Stimulated activated CD8-positive, alpha-beta memory T cell treated with anti-CD3 and anti-CD28 coated beads, Interleukin-4, amount 100 ng/mL, for 48 hours (primary cell): ENCODE measurements around the gene PDE10A.
"Not testable (repeated sequence)": the region's sequence is repeated elsewhere in the genome, so short reads cannot be mapped to it uniquely, and the experiment has no call there.

ENCODE experiments used
- DNase-seq: peaks from one replicate; pipeline ENCODE4 v3.0.0-alpha.2; 2020

PDE10A gene

DNA sequence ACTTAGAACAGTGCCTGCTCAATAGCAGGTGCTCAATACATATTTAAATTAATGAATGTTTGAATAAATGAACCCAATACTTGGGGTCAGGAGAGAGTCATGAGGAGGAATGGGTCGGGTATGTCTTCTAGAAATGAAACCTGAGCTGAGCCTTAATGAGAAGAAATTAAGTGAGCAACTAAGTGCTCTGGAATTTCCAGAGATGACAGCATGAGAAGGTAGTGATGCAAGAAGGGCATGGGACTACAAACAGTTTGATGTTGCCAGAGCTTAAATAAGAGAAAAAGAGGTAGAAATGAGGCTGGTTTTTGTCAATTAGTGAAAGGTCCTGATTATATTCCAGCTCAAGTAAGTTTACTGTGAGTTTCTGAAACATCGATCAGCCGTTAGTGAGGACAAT lies 82.9 kb downstream of the PDE10A start:
- no peak for DNase-seq

DNA sequence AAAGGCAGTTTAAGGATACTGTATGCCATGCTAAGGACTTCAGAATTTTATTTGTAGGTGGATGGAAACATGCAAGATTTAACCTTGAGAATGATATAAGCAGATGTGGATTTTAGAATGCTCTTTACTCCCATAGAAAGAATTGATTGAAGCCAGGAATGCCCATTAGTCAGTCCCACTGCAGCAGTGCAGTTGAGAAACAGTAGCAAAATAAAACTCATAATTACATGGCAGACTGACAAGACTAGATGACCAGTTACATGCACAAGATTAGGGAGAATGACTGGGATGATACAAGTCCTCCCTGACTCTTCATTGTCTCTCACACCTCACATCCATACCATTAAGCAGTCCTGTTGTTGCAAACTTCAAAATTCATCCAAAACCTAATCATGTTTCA lies 83.9 kb downstream of the PDE10A start:
- DNase-seq: no peak

DNA sequence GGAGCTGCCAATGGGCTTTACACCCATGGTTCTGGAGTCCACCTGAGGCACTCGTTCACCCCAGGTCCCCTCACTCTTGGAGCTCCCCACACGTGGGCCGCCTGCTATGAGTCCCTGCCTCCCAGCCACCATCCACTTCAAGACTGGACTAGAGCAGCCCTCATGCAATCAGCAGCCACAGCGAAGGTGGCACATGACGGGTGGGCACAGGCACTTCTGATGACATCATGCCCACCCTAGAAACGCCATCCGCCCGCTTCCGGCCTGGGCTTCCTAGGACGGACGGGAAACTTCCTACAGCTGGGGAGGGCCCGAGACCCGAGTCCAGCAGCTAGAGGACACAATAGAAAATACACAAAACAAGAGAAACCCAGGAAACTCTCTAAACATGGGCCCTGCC lies 85.5 kb downstream of the PDE10A start:
- no peak for DNase-seq

DNA sequence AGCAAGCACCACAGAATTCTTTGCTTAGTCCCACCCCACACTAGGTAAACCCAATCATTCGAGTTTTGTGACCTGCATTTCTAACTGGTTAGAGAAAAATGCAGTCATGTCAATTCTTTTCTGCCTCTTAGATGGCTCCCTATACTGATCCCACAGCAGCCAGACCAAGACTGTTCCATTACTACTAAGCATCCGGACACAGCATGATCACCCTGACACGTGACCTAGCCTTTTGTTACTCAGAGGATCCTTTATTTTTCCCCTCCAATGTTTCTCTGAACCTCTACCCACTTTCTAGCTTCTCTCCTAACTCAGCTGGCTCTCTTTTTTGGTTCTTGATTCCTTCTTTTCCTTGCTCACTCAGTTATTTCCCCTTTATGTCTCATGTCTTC lies 87.9 kb downstream of the PDE10A start:
- DNase-seq: no peak

DNA sequence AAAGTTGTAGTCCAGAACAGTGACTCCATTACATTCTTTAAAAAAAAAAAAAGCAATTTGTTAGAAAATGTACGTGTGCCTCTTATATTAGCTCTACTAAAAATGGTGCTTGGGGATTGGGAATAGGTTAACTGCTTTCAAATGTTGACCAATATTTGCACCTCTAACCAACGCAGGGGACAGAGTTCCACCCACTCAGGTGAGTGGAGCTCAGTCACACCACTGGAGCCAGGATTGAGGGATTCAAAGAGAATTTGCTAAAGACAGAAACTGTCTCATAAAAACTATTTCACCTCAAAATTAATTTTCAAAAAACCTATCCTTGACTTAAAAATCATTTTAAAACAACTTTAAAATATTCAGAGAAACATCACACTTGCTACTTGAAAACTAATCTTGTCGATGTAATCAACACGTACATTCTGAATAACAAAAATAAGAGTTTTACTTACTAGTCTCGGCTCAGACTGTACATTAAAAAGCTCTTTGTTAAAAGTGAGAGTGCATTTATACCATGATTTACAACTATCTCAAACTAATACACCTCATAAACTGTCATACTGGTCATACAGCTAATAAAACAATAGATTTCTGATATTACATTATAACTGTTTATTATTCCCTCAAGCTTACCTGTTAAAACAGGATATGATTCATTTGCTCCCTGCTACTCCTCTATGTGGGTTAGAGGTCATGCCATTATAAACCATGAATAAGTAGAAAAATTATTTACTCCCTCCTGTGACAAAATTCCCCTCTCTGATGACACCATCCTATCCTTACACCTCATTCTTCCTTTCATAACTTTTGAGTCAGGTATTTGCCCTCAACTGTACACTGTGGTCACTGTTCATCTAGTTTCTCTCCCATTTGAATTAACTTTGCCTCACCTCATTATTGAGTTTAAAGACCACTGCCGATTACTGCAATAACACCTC lies 88.6 kb downstream of the PDE10A start:
- DNase-seq: no peak

DNA sequence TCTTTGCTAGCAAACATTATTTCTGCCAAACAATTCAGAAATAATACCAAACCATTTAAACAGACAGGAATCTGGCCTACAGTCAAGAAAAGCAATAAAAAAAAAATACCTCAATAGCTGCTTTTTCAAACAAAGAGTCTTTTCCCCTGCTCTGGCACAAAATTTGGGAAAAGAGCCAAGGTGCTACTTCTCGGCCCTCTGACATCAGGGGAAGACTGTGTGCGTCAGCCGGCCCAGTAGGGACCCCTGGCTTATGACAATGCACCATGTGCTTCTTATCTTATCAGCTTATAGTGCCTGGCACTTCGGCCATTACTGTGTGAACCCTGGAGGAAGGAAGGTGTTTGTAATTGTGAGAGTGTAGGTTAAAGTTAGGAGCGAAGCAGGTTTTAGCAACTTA lies 89.4 kb downstream of the PDE10A start:
- DNase-seq: no peak

DNA sequence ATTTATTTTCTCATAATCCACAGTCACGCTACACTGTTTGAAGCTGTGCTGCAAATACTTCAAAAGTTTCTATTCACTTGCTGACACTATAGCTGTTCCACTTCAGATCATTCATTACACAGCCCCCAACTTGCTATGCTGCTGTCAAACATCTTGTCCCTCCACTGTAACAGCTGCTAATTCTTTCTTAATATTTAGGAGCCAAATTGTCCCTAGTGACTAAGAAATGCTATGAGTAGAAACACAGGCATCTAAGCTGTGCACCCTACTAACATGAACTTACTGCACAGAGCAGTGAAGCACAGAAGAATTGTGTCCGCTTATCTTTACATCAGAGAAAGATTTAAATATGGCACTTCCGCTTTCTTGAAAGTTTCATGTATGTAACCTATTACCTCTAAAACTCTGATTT lies 91.3 kb downstream of the PDE10A start:
- DNase-seq: no peak

DNA sequence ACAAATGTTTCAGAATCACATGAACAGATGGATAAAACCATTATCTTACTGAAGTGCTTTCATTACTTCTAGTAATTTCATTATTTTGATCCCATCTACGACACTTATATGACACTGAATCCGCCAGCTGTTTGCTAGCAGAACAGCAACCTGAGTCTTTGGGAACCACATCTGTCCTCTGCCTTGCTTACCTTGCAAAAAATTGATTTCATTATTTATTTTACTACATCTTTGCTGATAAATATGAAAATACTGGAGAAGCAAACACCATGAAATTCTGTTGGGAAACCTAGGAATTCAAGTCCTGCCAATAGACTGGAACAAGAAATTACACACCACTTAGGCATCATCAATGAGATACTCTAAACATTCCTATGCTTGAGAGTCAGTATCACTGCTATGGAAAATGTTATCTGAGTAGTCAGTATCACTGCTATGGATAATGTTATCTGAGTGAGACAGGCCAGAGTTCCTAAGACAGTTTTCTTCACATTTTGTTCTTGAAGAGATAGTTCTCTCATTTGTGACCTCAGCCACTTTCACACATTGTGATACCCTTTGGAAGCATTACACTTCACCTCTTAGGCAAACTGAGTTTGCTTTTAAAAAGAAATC lies 91.9 kb downstream of the PDE10A start:
- DNase-seq: no peak

DNA sequence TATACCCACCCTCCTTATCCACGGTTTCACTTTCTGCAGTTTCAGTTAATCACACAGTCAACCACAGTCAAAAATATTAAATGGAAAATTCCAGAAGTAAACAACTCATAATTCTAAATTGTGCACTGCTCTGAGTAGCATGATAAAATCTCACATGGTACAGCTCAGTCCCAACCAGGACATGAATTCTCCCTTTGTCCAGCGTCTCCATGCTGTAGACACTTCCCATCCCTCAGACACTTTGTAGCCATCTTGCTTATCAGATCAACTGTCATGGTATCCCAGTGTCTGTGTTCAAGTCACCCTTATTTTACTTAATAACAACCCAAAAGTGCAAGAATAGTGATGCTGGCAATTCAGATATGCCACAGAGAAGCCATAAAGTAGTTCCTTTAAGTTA lies 94.7 kb downstream of the PDE10A start:
- no peak for DNase-seq

DNA sequence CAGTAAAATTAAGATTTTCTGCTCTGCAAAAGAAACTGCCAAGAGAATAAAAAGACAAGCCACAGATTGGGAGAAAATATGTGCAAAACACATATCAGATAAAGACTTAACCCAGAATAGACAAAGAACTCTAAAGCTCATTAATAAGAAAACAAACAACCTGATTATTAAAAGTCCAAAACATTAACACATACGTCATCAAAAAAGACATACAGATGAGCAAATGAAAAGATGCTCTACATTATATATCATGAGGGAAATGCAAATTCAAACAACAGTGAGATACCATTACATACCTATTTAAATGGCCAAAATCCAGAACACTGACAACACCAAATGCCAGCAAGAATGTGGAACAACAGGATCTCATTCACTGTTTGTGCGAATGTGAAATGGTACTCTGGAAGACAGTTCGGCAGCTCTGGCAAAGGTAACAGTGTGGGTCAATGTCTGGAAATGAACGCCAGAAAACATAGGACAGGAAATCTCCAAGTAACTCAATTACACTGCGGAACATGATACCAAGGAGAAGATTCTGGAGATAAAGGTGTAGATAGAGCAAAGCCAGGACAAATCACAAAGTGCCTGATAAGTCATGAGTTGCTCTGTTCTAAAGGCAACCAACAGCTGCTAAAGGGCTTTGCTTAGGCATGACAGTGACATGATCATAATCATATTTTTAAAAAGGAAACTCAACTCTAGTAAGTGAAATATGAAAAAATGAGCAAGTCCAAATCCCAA lies 96.8 kb downstream of the PDE10A start:
- DNase-seq: no peak

DNA sequence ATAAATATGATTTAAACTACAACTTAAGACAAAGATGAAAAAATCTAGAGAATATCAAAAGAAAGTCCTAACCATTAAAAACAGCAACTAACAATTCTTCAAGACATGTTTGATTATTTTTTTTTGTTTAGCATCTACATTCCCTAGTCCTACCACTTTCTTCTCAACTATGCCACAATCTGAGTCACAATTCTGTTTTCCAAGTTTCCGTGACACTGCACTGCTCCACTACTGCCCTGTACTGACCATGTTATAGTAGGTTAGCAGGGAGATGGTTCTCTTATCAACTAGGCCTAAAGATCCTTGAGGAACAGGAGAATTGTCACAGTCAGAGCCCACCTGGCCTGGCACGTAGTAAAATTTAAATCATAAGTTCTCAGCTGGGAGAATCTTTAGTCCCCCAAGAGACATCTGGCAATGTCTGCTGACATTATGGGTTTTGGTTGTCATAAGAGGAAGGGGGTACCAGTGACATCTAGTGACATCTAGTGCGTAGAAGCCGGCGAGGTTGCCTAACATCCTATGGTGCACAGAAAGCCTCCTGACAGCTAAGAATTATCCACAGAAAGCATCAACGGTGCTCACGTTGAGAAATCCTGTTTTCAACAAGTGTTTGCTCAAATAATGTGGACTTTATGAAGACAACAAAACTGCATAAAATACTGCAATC lies 100.5 kb downstream of the PDE10A start:
- DNase-seq: no peak

DNA sequence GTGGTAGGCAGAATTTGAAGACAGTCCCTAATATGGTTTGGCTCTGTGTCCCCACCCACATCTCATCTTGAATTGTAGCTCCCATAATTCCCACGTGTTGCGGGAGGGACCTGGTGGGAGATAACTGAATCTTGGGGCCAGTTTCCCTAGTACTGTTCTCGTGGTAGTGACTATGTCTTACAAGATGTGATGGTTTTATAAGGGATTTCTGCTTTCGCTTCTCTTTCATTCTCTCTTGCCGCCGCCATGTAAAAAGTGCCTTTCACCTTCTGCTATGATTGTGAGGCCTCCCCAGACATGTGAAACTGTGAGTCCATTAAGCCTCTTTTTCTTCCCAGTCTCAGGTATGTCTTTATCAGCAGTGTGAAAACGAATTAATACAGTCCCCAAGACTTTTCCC lies 103.4 kb downstream of the PDE10A start:
- DNase-seq: no peak

DNA sequence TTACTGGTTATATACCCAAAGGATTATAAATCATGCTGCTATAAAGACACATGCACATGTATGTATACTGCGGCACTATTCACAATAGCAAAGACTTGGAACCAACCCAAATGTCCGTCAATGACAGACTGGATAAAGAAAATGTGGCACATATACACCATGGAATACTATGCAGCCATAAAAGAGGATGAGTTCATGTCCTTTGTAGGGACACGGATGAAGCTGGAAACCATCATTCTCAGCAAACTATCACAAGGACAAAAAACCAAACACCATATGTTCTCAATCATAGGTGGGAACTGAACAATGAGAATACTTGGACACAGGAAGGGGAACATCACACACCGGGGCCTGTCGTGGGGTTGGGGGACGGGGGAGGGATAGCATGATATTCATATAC lies 104.9 kb downstream of the PDE10A start:
- DNase-seq: not testable (repeated sequence)

DNA sequence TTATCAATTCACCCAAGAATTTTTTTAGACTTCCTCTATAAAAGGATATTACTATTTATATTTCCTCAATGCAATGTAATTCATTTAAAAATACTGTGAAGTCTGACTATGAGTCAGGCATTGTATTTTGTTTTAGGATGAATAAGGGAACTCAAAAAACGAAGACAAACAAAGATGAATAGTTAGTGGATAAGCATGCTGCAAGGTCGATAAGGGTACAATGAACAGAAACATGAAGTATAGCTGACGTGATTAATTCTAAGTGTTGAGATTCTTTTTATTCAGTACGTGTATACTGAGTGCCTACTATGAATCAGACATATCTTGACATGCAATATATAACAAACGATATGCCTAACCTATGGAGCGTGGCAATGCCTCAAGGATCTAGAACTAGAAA lies 105.4 kb downstream of the PDE10A start:
- DNase-seq: no peak

DNA sequence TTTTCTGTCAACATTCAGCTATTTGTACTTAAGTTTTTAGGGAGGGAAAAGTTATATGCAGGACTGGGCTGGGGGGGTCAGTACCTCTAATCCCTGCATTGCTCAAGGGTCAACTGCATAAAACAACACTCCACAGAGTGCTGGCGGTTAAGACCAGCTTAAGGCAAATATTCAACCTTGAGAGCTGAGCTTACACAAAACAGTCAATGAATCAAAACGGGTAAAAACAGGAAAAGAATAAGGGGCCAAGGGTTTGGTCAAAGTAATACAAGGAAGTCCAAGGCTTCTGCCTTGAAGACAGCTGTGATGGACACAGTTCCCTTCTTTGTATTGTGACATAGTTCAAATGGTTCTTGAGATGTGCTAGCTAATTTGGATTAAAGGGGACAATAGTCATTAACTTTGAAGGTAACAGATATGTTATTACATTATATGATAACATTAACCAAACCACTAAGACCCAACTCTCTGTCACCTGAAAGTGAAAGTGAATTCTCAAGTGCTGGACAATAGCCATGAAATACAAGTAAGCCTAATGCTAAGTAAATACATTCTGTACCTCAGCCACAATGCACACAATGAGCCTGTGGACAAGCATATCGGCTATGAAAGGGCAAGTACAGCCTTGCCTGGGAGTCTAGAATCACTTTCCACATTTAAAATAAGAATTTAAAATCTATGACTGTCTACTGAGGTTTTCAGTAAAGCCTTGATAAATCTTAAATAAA lies 106.8 kb downstream of the PDE10A start:
- DNase-seq: no peak

DNA sequence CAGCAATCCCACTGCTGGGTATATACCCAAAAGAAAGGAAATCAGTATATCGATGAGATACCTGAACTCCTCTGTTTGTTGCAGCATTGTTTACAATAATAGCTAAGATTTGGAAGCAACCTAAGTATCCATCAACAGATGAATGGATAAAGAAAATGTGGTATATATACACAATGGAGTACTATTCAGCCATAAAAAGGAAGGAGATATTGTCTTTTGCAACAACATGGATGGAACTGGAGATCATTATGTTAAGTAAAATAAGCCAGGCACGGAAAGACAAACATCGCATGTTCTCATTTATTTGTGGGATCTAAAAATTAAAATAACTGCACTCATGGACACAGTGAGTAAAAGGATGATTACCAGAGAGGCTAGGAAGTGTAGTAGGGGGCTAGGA lies 108.4 kb downstream of the PDE10A start:
- not testable (repeated sequence) for DNase-seq

DNA sequence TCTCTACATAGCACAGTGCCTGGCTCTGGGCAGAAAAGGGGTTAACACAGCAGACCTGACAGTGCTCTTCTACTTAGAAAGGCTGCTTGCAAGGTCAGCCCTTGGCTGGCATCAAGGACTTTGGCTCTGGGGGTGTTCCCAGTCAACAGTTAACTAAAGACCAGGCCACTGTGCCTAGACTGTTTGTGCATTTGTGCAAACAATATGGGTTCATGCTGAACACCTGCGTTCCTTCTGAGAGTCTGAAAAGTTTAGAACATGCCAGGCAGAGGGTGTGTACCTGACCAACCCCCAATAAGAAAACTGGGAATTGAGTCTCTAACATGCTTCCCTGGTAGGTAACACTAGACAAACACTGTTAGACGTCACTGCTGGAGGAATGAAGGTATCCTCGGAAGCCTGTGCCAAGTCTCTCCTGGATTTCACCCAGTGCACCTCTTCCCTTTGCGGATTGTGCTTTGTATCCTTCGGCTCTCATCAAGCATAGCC lies 110.7 kb downstream of the PDE10A start:
- DNase-seq: no peak

DNA sequence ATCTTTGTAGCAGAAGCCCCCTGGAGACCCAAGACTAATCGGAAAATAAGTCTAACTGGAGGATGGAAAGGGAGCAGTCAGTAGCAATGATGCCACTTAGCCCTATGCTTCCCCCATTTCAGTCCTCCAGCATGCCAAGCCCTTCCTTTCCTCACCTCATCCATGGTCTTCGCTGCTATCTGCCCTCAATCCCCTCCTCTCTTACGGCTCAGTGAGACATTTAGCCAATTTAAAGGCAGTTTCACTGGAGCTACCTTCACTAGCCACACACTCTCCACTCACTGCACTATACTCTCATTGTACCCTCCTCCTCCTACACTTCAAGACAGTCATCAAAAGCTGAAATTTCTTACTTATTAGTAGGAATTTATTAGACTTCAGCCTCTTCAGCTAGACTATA lies 111.2 kb downstream of the PDE10A start:
- DNase-seq: no peak

DNA sequence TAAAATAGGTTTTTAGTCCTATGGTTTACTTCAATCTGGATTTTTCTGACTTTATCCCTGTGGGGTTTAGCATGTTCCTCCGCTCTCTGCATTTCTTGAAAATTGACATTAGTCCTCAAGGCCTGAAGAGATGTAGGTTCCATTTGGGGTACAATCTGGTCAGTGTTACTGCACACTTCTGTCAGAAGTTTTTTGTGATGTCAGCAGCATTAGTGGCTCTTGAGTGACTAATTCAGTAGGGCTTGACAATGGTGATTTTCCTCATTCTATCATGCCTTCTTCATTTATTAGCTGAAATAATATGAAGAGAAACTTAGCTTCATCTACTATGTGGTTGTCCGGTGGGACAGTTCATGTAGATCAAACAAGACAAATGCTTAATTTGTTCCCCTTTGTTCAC lies 114.6 kb downstream of the PDE10A start:
- no peak for DNase-seq

DNA sequence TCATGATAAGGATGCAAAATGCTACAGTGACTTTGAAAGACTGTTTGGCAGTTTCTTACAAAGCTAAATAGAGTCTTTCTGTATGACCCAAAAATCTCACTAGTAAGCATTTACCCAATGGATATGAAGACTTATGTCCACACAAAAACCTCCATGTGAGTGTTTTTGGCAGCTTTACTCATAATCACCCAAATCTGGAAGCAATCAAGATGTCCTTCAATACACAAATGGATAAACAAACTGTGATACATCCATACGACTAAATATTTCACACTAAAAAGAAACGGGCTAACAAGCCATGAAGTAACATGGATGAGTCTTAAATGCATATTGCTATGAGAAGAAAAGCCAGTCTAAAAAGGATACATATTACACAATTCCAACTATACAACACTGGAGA lies 117.2 kb downstream of the PDE10A start:
- no peak for DNase-seq

DNA sequence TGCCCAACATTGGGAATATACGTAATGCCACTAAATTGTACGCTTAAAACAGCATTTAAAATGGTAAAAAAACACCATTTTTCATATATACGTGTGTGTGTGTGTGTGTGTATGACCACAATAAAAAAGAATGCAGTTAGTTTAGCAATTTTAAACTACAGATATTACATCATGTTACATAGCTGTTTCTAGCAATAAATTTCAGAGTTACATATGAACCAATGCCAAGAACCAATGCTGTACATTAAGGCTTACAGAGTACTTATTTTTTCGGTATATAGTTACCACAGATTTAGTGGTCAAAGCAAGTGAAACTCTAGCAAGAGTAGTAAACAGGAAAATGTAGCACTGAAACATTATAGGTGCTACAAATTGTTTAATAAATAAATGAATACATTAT lies 119.3 kb downstream of the PDE10A start:
- DNase-seq: no peak

DNA sequence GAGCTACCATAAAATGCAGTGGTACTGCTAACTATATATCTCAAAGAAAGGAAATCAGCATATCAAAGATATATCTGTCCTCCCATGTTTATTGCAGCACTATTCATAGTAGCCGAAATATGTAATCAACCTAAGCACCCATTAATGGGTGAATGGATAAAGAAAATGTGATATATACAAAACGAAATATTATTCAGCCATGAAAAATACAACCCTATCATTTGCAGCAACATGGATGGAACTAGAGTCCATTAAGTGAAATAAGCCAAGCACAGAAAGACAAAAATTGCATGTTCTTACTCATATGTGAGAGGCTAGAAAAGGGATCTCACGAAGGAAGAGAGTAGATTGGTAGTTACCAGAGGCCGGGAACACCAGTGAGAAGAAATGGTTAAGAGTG lies 126.1 kb downstream of the PDE10A start:
- no peak for DNase-seq
